ENCODE data around the gene HSPB7.

The HSPB7 gene

GRCh38 chr1:16013220-16013907 lies 4.5 kb downstream of the HSPB7 start:
- TF ChIP-seq CTCF (IDR thresholded peaks at IDR 0.05; ENCODE audit: insufficient read depth, missing control alignments) = no peak
- no peak for FAIRE-seq
- no peak for DNase-seq (ENCODE audit: insufficient read length, low spot score)

- DNase-seq (ENCODE audit: insufficient read length, low spot score) (no peak), FAIRE-seq (no peak)
Observed at GRCh38 chr1:16012590-16013219, 5.1 kb downstream of the HSPB7 start.

GRCh38 chr1:16011936-16012589 lies 5.8 kb downstream of the HSPB7 start:
- no peak for TF ChIP-seq CTCF (IDR thresholded peaks at IDR 0.05; ENCODE audit: insufficient read depth, missing control alignments)
- DNase-seq (ENCODE audit: insufficient read length, low spot score) (no peak), FAIRE-seq (no peak)

More at GRCh38 chr1:16012590-16013219, 5.1 kb downstream of the HSPB7 start:
- no peak for TF ChIP-seq CTCF (IDR thresholded peaks at IDR 0.05; ENCODE audit: insufficient read depth, missing control alignments)

GRCh38 chr1:16010837-16011236 lies 7.0 kb downstream of the HSPB7 start:
- no peak for FAIRE-seq
- TF ChIP-seq CTCF (IDR thresholded peaks at IDR 0.05; ENCODE audit: insufficient read depth, missing control alignments) = no peak
- no peak for DNase-seq (ENCODE audit: insufficient read length, low spot score)

- FAIRE-seq = no peak
- no peak for TF ChIP-seq CTCF (IDR thresholded peaks at IDR 0.05; ENCODE audit: insufficient read depth, missing control alignments)
- DNase-seq (ENCODE audit: insufficient read length, low spot score) = no peak
Observed at GRCh38 chr1:16009678-16010077, 8.2 kb downstream of the HSPB7 start.

GRCh38 chr1:16009030-16009460 lies 8.8 kb downstream of the HSPB7 start:
- DNase-seq (ENCODE audit: insufficient read length, low spot score) = no peak
- FAIRE-seq = no peak
- TF ChIP-seq CTCF (IDR thresholded peaks at IDR 0.05; ENCODE audit: insufficient read depth, missing control alignments) = peak; percentile 86

All from D721Med (cell line).